Lung (tissue), 12 donors: ENCODE measurements around the gene FAAP100. TPM values are rescaled to one million over a fixed set of nuclear protein-coding genes. Genes with fewer than 3 reads are reported as not detected.

Experiments
- ATAC-seq: fragments of 200-7000 bp; cut with Tn5 transposase; one replicate; pipeline ENCODE4 v1.9.1; 2020; ENCODE audit warnings: moderate number of reproducible peaks; ENCODE audit not compliant: insufficient read depth, low FRiP score
- DNase-seq, 3 donors: peaks; one replicate each; pipeline ENCODE4 v3.0.0-alpha.2; 2013 to 2017
- H3K27ac ChIP-seq, 2 donors: one replicate each; pipeline ENCODE4 v1.5.1; 2013; ENCODE audit warnings: mild to moderate bottlenecking in 2 of 2, moderate library complexity in 2 of 2, control low read depth in 1 of 2, inconsistent platforms in 1 of 2, low read depth in 1 of 2, low read length in 1 of 2
- H3K27me3 ChIP-seq, 3 donors: one replicate each; pipeline ENCODE4 v1.5.1; 2013; ENCODE audit warnings: low read length in 2 of 3; ENCODE audit not compliant: control insufficient read depth in 3 of 3, insufficient read depth in 3 of 3
- H3K36me3 ChIP-seq, 4 donors: one replicate each; pipeline ENCODE4 v1.5.1; 2013; ENCODE audit warnings: low read length in 4 of 4, mild to moderate bottlenecking in 1 of 4, moderate library complexity in 1 of 4; ENCODE audit not compliant: control insufficient read depth in 4 of 4, insufficient read depth in 4 of 4
- H3K4me1 ChIP-seq, 5 donors: one replicate each; pipeline ENCODE4 v1.5.1; 2013; ENCODE audit warnings: low read length in 5 of 5, mild to moderate bottlenecking in 2 of 5, moderate library complexity in 1 of 5; ENCODE audit not compliant: control insufficient read depth in 5 of 5, insufficient read depth in 5 of 5
- H3K4me3 ChIP-seq: one replicate; pipeline ENCODE4 v1.5.1; 2013; ENCODE audit warnings: mild to moderate bottlenecking, control low read depth, moderate library complexity
- H3K9ac ChIP-seq, 2 donors: one replicate each; pipeline ENCODE4 v1.5.1; 2013; ENCODE audit warnings: low read length in 2 of 2, control low read depth in 1 of 2; ENCODE audit not compliant: insufficient read depth in 1 of 2
- H3K9me3 ChIP-seq, 4 donors: one replicate each; pipeline ENCODE4 v1.5.1; 2013; ENCODE audit warnings: low read length in 3 of 4, mild to moderate bottlenecking in 1 of 4, moderate library complexity in 1 of 4; ENCODE audit not compliant: control insufficient read depth in 4 of 4, insufficient read depth in 3 of 4
- WGBS, 2 donors: extraction: QIAGEN DNeasy Blood & Tissue Kit; methylation state at CpG; one replicate each; pipeline ENCODE4 v1.1.7; 2013; 5-methylcytosine and 5-hydroxymethylcytosine counted together
- polyA plus RNA-seq, 2 donors: library from polyadenylated mRNA; stranded (reverse); fragments of 200-250 nt; gene quantifications; one replicate each; pipeline ENCODE4 v1.2.1, GENCODE V29; 2013
- total RNA-seq, 2 donors: library from RNA; depleted of rRNA in 1 of 2; stranded (reverse); fragments of >200 nt in 1 of 2; gene quantifications; one replicate each; pipeline ENCODE4 v1.2.1, GENCODE V29; 2014 to 2021
- TF ChIP-seq, protein P1 (sequence below): IDR thresholded peaks from 2 replicates; pipeline ENCODE4 v1.5.1; 2012; ENCODE audit warnings: mild to moderate bottlenecking; ENCODE audit errors: control extremely low read depth, extremely low read depth
- donor health status: control.
- donor health status: control.
- donor health status: Bipolar disorder and iron deficiency.
- donor health status: healthy.
- donor health status: DM: yes; HTN: yes; CAD: no.

The FAAP100 gene
- total and polyA plus RNA-seq, 4 donors, result 20.8 to 34.4 (median 25.4) TPM

DNA sequence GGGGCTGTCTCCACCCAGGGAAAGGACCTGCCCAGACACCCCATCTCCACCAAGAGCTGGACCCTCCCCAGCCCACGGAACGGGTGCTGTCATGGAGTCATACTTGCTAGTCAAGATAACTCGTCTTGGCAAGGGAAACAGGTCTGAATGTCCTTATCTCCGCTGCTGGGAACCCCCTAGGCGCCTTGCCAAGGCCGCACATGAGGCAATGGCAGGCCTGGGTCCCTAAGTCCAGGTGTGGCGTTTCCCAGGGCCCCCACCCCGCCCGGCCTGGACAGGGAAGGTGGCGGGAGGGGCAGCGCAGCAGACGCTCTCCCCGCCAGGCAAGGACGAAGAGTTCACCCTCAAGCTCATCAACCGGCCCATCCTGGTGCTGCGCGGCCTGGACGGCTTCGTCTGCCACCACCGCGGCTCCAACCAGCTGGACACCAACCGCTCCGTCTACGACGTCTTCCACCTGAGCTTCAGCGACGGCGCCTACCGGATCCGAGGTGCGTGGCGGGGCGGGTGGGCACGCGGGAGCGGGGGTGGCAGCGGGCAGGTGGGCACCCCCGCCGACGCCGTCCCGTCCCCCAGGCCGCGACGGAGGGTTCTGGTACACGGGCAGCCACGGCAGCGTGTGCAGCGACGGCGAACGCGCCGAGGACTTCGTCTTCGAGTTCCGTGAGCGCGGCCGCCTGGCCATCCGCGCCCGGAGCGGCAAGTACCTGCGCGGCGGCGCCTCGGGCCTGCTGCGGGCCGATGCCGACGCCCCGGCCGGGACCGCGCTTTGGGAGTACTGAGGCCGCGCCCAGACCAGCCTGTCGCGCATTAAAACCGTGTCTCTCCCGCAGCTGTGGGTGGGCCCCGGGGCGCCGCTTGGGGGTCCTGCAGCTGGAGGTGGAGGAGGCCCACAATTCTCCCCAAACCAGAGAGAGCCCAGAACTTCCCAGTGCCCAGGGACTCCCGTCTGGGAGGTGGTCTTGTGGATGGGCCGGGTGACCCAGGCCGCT is 15.6 kb downstream of the FAAP100 start:
- ATAC-seq (no peak), DNase-seq (no peak)
- H3K36me3 ChIP-seq, result peaks cover 0 to 29% (median 3%) of the 10 kb centered on the region in 4 donors
- WGBS, 2 donors, result 4 to 7% methylated on average over 85 to 89 of the region's 89 CpGs
- peaks cover 0 to 17% (median 12%) of the 10 kb centered on the region in 3 donors for H3K27me3 ChIP-seq
- H3K27ac ChIP-seq, result no peak overlapping the region
- H3K9ac ChIP-seq, result no peak overlapping the region
- no peak overlapping the region for H3K4me3 ChIP-seq
- peaks cover 0 to 8% (median 6%) of the 10 kb centered on the region in 5 donors for H3K4me1 ChIP-seq
- TF ChIP-seq, protein P1, sequence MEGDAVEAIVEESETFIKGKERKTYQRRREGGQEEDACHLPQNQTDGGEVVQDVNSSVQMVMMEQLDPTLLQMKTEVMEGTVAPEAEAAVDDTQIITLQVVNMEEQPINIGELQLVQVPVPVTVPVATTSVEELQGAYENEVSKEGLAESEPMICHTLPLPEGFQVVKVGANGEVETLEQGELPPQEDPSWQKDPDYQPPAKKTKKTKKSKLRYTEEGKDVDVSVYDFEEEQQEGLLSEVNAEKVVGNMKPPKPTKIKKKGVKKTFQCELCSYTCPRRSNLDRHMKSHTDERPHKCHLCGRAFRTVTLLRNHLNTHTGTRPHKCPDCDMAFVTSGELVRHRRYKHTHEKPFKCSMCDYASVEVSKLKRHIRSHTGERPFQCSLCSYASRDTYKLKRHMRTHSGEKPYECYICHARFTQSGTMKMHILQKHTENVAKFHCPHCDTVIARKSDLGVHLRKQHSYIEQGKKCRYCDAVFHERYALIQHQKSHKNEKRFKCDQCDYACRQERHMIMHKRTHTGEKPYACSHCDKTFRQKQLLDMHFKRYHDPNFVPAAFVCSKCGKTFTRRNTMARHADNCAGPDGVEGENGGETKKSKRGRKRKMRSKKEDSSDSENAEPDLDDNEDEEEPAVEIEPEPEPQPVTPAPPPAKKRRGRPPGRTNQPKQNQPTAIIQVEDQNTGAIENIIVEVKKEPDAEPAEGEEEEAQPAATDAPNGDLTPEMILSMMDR, result no peak
- H3K9me3 ChIP-seq, result peaks cover 0 to 7% (median 0%) of the 10 kb centered on the region in 4 donors

- no peak for DNase-seq
- Histone ChIP-seq H3K9me3 (peaks cover 0 to 7% (median 0%) of the 10 kb centered on the region in 4 donors), H3K9ac (no peak overlapping the region), H3K36me3 (peaks cover 0 to 20% (median 1%) of the 10 kb centered on the region in 4 donors), H3K27me3 (peaks cover 0 to 17% (median 12%) of the 10 kb centered on the region in 3 donors), H3K4me3 (no peak overlapping the region), H3K27ac (no peak overlapping the region), H3K4me1 (peaks cover 0 to 8% (median 6%) of the 10 kb centered on the region in 5 donors)
- WGBS, 2 donors, result 51 to 72% methylated on average over 13 of the region's 13 CpGs
- no peak for ATAC-seq
- TF ChIP-seq, protein P1, result no peak
Observed at GRCh38 chr17:81535480-81536298, 16.5 kb downstream of the FAAP100 start.

DNA sequence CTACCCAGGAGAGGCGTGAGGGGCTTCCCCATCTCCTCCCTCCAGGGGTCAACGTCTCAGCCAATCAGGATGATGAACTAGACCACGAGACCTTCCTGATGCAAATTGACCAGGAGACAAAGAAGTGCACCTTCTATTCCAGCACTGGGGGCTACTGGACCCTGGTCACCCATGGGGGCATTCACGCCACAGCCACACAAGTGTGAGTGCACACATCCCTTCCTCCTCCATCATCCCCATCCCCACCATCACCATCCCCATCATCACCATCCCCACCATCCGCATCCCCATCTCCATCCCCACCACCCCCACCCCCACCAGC is 17.2 kb downstream of the FAAP100 start:
- H3K27me3 ChIP-seq, result peaks cover 0 to 17% (median 12%) of the 10 kb centered on the region in 3 donors
- TF ChIP-seq, protein P1, result no peak
- no peak overlapping the region for H3K9ac ChIP-seq
- peaks cover 0 to 8% (median 6%) of the 10 kb centered on the region in 5 donors for H3K4me1 ChIP-seq
- no peak overlapping the region for H3K27ac ChIP-seq
- H3K4me3 ChIP-seq, result no peak overlapping the region
- ATAC-seq (no peak), DNase-seq (no peak)
- peaks cover 0 to 4% (median 0%) of the 10 kb centered on the region in 4 donors for H3K9me3 ChIP-seq
- 82 to 90% methylated on average over 5 of the region's 5 CpGs for WGBS, 2 donors
- H3K36me3 ChIP-seq, result peaks cover 0 to 13% (median 0%) of the 10 kb centered on the region in 4 donors
